HK-2 (cell line): Measurements from ENCODE around the gene GPRC5B.

Source experiments
- DNase-seq: peaks from one replicate; pipeline ENCODE4 v3.0.0-alpha.2; 2018; ENCODE audit not compliant: unreplicated experiment

Gene GPRC5B

GRCh38 chr16:19884611-19885450 is at the start of gene GPRC5B:
Gene GPRC5B (minus strand): TSS chr16:19884848. CDS start chr16:19872845, 12,003 bp downstream.
- peak; percentile 30 for DNase-seq

- no peak for DNase-seq
These were observed 49.1 kb upstream of the GPRC5B start for GRCh38 chr16:19933740-19934139.

- no peak for DNase-seq
These were observed 44.4 kb upstream of the GPRC5B start for GRCh38 chr16:19929062-19929511.

GRCh38 chr16:19928432-19928831 is 43.8 kb upstream of the GPRC5B start:
- no peak for DNase-seq

GRCh38 chr16:19926449-19927390 is 42.1 kb upstream of the GPRC5B start:
- DNase-seq = no peak

GRCh38 chr16:19923396-19923795 is 38.7 kb upstream of the GPRC5B start:
- no peak for DNase-seq

GRCh38 chr16:19919142-19919541 is 34.5 kb upstream of the GPRC5B start:
- DNase-seq = no peak

- DNase-seq = no peak
These were observed 31.4 kb upstream of the GPRC5B start for GRCh38 chr16:19916064-19916463.

GRCh38 chr16:19914877-19915276 is 30.2 kb upstream of the GPRC5B start:
- DNase-seq = no peak

GRCh38 chr16:19913340-19913645 is 28.6 kb upstream of the GPRC5B start:
- no peak for DNase-seq

- DNase-seq = no peak
These were observed 28.0 kb upstream of the GPRC5B start for GRCh38 chr16:19912455-19913339.

- DNase-seq = no peak
These were observed 27.3 kb upstream of the GPRC5B start for GRCh38 chr16:19911747-19912454.

- DNase-seq = no peak
These were observed 26.6 kb upstream of the GPRC5B start for GRCh38 chr16:19911204-19911603.

- DNase-seq = no peak
These were observed 25.2 kb upstream of the GPRC5B start for GRCh38 chr16:19909750-19910322.

GRCh38 chr16:19908921-19909320 is 24.3 kb upstream of the GPRC5B start:
- no peak for DNase-seq

GRCh38 chr16:19907161-19907992 is 22.7 kb upstream of the GPRC5B start:
- peak; percentile 64 for DNase-seq

- DNase-seq = no peak
These were observed 16.5 kb upstream of the GPRC5B start for GRCh38 chr16:19901164-19901563.

GRCh38 chr16:19899605-19899955 is 14.9 kb upstream of the GPRC5B start:
- no peak for DNase-seq

GRCh38 chr16:19898924-19899604 is 14.4 kb upstream of the GPRC5B start:
- DNase-seq = peak; percentile 48
